Epithelial cell of esophagus (primary cell): ENCODE data around the gene C7orf33.
"Not testable (repeated sequence)": the region's sequence is repeated elsewhere in the genome, so short reads cannot be mapped to it uniquely, and the experiment has no call there.

ENCODE experiments used
- DNase-seq: peaks from one replicate; pipeline ENCODE4 v3.0.0; 2010; ENCODE audit warnings: low read depth
- H3K4me3 ChIP-seq: 2 replicates; pipeline ENCODE4 v1.5.1; 2011; ENCODE audit warnings: mild to moderate bottlenecking, low read length, control low read depth
- TF ChIP-seq, protein P1 (sequence below): IDR thresholded peaks from 2 replicates; pipeline ENCODE4 v1.5.1; 2011; ENCODE audit warnings: low read depth, mild to moderate bottlenecking, low read length, control low read depth, inconsistent platforms; ENCODE audit not compliant: insufficient read depth; ENCODE audit errors: missing control alignments

C7orf33 gene

DNA sequence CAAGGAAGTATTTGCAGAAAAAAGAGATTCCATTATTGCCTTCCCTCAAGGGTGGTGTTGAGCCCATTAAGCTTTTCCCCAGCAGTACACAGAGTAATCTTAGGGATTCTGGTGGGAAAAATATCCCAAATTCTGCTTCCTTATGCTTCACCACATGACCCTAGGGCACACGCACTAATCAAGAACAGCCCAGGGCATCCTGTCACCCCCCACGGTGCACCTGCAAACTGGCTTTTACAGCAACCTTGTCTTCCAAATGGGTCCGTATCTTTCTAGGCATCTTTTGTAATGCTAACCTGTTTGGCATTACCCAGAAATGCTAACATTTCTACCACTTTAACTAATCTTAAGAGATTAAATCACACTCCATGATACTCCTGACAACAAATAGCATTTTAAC is 926 bp upstream of the C7orf33 start:
- TF ChIP-seq, protein P1, sequence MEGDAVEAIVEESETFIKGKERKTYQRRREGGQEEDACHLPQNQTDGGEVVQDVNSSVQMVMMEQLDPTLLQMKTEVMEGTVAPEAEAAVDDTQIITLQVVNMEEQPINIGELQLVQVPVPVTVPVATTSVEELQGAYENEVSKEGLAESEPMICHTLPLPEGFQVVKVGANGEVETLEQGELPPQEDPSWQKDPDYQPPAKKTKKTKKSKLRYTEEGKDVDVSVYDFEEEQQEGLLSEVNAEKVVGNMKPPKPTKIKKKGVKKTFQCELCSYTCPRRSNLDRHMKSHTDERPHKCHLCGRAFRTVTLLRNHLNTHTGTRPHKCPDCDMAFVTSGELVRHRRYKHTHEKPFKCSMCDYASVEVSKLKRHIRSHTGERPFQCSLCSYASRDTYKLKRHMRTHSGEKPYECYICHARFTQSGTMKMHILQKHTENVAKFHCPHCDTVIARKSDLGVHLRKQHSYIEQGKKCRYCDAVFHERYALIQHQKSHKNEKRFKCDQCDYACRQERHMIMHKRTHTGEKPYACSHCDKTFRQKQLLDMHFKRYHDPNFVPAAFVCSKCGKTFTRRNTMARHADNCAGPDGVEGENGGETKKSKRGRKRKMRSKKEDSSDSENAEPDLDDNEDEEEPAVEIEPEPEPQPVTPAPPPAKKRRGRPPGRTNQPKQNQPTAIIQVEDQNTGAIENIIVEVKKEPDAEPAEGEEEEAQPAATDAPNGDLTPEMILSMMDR, result no peak
- no peak overlapping the region for H3K4me3 ChIP-seq
- DNase-seq, result no peak

- not testable (repeated sequence) for DNase-seq, H3K4me3 ChIP-seq
Measured at GRCh38 chr7:148596354-148596753, 5.8 kb downstream of the C7orf33 start.

DNA sequence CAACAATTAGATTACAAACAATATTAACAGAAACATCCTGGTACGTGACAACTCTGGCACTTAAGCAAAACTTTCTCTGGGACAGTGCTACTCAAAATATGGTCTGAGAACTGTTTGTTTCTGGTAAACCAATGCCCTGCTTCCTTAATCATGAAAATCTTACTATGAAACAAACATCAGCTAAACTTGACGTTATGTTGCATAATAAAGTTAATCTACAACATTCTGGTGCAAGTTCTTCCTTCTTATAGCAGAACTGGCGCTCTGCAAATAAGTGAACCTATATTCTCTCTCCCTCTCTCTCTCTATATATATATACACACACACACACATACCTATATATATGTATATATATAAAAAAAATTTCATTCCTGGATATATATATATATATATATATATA is 7.8 kb downstream of the C7orf33 start:
- H3K4me3 ChIP-seq, result no peak overlapping the region
- TF ChIP-seq, protein P1, result no peak
- DNase-seq, result no peak

DNA sequence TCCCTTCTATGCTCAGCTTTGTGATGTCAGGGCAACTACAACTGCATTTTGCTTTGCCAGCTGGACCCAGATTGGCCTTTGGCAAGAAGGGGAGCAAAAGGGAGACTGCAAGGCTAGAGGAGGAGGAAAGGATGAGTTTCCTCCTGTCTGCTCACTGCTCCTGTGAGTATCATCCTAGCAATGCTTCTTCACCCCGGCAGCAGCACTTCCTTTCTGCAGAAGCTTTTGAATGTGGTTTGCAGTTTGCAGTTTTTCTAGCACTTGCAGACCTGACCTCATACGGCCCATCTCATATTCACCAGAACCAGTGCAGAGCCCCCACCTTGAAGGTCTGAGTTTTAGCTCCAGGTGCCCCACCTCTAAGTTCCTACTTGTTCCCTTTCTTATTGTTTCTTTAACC is 14.8 kb downstream of the C7orf33 start:
- no peak overlapping the region for H3K4me3 ChIP-seq
- DNase-seq, result no peak
- TF ChIP-seq, protein P1, result no peak

- TF ChIP-seq, protein P1, result no peak
- no peak overlapping the region for H3K4me3 ChIP-seq
- no peak for DNase-seq
Measured at GRCh38 chr7:148607151-148607661, 16.6 kb downstream of the C7orf33 start.

DNA sequence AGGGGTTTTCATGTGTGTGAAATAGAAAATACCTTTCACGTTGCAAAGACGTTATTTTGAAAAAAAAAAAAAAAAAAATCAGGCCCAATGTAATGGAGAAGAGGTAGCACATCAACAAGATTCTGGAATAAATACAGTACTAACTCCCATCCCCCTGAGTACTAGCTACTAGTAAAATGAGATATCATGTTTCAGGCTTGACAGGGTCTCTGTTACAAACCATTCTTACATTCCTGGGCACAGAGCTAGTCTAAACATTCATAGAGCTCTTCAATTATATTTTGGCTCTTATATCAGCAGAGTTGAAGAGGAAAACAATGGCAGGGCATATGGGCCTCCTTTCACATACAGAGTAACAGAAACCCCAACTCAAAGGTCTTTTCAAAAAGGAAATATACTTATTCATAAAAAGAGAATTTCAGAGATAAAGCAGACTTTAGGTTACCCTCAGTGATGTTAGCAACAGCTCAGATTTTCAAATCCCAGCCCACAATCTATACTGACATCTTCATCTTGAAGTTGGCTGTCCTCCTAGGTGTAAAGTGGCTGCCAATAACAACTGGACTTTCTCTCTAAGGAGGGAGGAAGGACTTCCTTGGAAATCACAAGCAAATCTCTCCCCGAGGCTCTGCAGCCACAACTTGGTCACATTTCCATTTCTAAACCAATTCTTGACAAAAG is 18.6 kb downstream of the C7orf33 start:
- no peak for DNase-seq
- H3K4me3 ChIP-seq, result no peak overlapping the region
- TF ChIP-seq, protein P1, result no peak

GRCh38 chr7:148611692-148612091 is 21.1 kb downstream of the C7orf33 start:
- no peak for DNase-seq
- H3K4me3 ChIP-seq, result no peak overlapping the region
- TF ChIP-seq, protein P1, result no peak
